MG63 (cell line): ENCODE results near the gene RNF41. TPM values are rescaled to one million over a fixed set of nuclear protein-coding genes. Genes with fewer than 3 reads are reported as not detected.

Experiments used
- DNase-seq: peaks from one replicate; pipeline ENCODE4 v3.0.0-alpha.2; 2020
- H3K27me3 ChIP-seq: fragments of 250-450 bp; sonication (Bioruptor Pico); 2 replicates; pipeline ENCODE4 v1.5.1; 2020; ENCODE audit warnings: mild to moderate bottlenecking, moderate library complexity
- H3K36me3 ChIP-seq: fragments of 250-450 bp; sonication (Bioruptor Pico); 2 replicates; pipeline ENCODE4 v1.5.1; 2020; ENCODE audit warnings: mild to moderate bottlenecking, moderate library complexity
- H3K4me3 ChIP-seq: fragments of 250-450 bp; sonication (Bioruptor Pico); 2 replicates; pipeline ENCODE4 v1.5.1; 2020; ENCODE audit warnings: mild to moderate bottlenecking, moderate library complexity
- H3K9me3 ChIP-seq: fragments of 250-450 bp; sonication (Bioruptor Pico); 2 replicates; pipeline ENCODE4 v1.5.1; 2020; ENCODE audit warnings: mild to moderate bottlenecking, moderate library complexity
- total RNA-seq: library from RNA; depleted of rRNA; stranded (reverse); fragments of >200 nt; shearing (Covaris generic); gene quantifications from 2 replicates; pipeline ENCODE4 v1.2.3, GENCODE V29; 2014; ENCODE audit warnings: low replicate concordance

The RNF41 gene
- total RNA-seq, 1 experiment from 2014 or later = 107 TPM

DNA sequence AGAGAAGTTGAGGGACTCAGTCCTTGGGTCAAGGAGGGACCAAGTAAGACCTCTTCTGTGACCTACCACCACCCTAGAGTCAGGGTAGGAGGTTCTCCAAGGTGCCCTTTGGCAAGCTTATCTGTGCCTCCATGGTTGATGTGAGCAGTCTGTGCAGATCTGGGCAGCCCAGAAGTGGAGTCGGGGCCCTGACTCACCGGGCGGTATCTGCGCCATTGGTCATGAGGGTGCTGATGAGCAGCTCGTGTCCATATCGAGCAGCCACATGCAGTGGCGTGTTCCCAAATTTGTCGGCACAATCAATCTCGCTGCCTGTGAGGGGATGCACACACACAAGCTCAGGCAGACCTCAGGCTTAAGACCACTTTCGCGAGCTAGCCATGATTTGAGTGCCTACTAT lies 31.4 kb upstream of the RNF41 start:
- H3K36me3 ChIP-seq = peaks cover 87% of the 10 kb centered on the region
- DNase-seq = no peak
- H3K9me3 ChIP-seq = no peaks in the 10 kb centered on the region
- no peak overlapping the region for H3K4me3 ChIP-seq
- no peaks in the 10 kb centered on the region for H3K27me3 ChIP-seq

DNA sequence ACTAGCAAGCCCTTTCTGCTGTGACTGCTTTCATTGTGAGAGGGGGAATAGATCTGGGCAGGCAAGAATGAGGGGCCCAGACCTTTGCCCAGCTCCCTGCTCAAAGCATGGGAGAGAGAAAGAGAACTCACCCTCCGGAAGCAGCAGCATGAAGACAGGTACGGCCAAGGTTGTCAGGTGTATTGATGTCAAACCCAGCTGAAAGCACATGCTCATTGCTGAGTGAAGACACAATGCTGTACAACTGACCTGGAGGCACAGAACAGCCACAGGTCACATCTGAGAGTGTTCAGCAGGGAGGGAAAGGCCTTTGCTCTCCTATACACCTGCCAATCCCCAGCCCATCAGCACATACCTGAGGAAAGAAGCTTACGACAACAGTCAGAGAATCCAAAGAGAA lies 30.9 kb upstream of the RNF41 start:
- no peak overlapping the region for H3K4me3 ChIP-seq
- H3K36me3 ChIP-seq = peaks cover 92% of the 10 kb centered on the region
- DNase-seq = no peak
- H3K27me3 ChIP-seq = no peaks in the 10 kb centered on the region
- H3K9me3 ChIP-seq = no peaks in the 10 kb centered on the region

DNA sequence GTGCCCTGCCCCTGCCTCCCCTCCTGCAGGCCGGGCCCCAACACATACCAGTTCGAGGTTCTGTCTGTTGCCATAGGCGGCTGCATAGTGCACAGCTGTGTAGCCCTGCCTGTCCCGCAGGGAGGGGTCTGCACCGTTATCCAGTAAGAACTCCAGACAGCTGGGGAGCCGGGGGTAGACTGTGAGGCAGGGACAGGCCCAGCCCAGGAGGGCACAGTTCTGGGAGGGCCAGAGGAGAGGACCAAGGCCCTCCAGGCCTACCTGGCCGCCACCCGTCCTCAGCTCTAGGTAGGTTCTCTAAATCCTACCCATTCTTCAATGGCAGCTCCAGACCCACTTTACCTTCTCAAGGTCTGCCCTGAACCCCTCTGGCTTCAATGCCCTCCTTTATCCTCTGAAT lies 27.0 kb upstream of the RNF41 start:
- H3K4me3 ChIP-seq = no peak overlapping the region
- H3K27me3 ChIP-seq = no peaks in the 10 kb centered on the region
- peaks cover 83% of the 10 kb centered on the region for H3K36me3 ChIP-seq
- no peak for DNase-seq
- H3K9me3 ChIP-seq = no peaks in the 10 kb centered on the region

DNA sequence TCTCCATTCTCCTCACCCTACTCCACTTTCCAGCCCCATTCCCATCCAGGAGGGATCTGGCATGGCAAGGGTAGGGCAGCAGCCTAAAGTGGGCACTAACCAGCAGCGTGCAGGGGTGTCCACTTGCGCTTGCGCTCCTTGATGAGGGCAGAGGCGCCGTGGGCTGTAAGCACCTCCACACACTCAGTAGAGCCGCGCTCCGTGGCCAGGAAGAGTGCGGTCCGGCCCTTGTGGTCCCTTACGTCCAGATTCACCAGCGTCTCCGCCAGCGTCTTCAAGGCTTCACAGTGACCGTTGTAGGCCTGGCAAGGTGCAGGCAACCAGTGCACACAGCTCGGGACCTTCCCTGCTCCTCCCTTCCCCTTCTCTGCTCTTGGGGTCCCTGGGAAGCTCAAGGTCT lies 26.2 kb upstream of the RNF41 start:
- Histone ChIP-seq H3K4me3 (no peak overlapping the region), H3K27me3 (no peaks in the 10 kb centered on the region), H3K9me3 (no peaks in the 10 kb centered on the region), H3K36me3 (peaks cover 83% of the 10 kb centered on the region)
- no peak for DNase-seq

DNA sequence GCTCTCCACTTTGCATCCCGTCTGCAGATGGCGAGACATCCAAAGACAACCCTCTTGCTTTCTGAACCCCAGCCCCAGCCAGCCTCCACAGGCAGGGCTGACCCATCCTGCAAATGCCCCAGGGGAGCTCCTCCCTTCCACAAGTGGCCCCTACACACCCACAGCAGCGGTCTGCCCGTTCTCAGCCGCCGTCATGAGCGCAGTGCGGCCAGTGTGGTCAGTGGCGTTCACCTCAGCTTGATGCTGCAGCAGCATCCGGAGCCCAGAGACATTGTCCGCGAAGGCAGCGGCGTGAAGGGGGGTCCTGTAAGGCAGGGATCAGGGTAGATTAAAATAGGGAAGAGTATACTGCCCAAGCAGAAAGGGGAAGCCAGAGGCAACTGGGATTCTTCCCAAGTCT lies 22.8 kb upstream of the RNF41 start:
- H3K9me3 ChIP-seq = no peaks in the 10 kb centered on the region
- H3K36me3 ChIP-seq = peaks cover 85% of the 10 kb centered on the region
- H3K4me3 ChIP-seq = no peak overlapping the region
- DNase-seq = no peak
- H3K27me3 ChIP-seq = no peaks in the 10 kb centered on the region

DNA sequence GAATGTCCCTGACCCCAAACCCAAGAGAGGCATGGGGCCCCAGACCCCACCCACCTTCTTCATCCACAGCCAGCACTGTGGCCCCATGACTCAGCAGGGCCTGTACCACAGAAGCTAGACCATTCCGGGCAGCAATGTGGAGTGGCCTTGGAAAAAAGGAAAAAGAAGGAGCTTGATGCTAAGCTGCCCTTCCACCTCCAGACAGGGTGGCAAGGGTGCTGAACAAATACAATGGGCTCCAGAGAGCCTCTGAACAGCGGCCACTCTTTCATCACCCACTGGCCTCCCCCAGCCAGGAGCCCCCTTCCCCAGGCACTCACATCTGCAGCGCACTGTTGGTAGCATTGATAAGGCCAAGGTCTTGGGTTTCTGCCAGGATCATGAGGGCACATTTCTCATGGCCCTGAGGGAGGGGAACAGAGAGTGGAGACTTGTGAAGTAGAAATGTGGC lies 22.0 kb upstream of the RNF41 start:
- Histone ChIP-seq H3K27me3 (no peaks in the 10 kb centered on the region), H3K9me3 (no peaks in the 10 kb centered on the region), H3K36me3 (peaks cover 79% of the 10 kb centered on the region), H3K4me3 (no peak overlapping the region)
- DNase-seq = no peak

DNA sequence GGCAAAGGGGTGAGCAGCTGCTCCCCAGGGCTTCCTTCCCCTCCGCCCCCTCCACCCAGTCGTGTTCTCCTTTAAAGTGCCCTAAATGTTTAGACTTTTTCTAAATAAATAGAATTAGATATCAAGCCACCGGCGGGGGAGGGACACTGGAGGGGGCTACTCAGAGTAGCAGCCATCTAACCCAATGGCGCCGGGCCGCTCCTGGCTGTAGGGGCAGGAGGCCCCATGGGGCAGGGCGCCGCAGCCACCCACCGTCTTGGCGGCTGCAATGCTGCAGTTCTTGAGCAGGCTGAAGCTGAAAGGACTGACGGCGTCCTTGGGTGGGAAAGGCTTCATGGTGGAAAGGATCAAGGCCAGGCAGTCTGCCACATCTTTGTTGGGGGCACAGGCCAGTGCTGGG lies 21.3 kb upstream of the RNF41 start:
- H3K36me3 ChIP-seq = peaks cover 71% of the 10 kb centered on the region
- no peak overlapping the region for H3K4me3 ChIP-seq
- no peak for DNase-seq
- no peaks in the 10 kb centered on the region for H3K9me3 ChIP-seq
- H3K27me3 ChIP-seq = no peaks in the 10 kb centered on the region

DNA sequence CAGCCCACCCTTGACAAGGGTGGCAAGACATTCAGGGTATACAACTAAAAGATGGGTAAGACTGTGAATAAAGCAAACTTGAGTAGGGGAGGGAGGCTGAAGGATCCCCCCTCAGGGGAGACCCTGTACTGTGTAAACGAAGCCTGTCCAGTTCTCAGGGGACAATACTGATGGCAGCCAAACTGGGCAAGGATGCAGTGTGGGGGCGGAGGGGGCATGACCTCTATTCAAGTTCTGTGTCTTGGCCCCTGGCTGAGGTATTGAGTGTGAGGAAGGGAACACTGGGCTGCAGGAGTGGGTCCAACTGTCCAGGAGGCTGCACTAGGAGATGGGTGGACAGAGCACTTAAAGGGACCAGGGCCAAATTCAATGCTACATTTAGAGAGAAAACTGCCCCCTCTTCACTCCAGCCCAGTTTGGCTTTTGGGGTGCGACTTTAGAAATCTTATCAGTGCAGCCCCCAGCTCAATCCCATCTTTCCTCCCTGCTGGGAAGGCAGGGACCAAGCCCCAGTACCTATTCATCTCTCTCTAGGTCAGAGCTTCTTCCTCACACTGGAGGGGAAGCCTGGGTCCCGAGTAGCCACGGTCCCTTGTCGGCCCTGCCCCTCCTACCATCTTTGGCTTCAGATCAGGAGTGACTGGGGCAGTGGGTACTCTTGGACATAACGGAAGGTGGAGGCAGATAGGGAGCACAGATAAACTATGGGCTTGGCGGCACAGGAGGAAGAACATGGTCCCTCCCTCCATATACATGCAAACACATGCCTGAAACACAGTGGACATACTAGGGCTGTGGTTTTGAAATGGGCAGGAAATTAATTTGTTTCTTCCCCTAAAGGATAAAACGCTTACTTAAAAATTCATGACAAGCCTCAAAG lies 19.9 kb upstream of the RNF41 start:
- no peak for DNase-seq
- Histone ChIP-seq H3K36me3 (peaks cover 65% of the 10 kb centered on the region), H3K4me3 (no peak overlapping the region), H3K9me3 (no peaks in the 10 kb centered on the region), H3K27me3 (no peaks in the 10 kb centered on the region)

DNA sequence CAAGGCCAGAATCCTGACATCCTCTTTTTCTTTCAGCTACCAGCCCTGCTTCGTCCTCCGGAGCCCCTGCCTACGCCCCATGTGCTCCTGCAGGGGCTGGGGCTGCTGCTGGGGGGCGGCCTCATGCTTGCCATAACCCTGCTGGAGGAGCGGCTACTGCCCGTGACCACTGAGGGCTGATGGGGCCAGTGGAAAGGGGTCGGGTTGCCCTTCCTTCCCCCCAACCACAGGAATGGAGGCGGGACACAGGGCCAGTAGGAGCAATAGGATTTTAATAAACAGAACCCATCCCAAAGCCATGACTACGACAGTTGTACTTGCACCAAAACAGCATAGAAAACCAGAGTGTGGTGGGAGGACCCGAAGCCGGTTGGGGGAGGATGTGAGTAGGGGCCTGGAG lies 15.8 kb upstream of the RNF41 start:
- no peak overlapping the region for H3K4me3 ChIP-seq
- H3K36me3 ChIP-seq = peaks cover 27% of the 10 kb centered on the region
- H3K9me3 ChIP-seq = no peaks in the 10 kb centered on the region
- no peak for DNase-seq
- no peaks in the 10 kb centered on the region for H3K27me3 ChIP-seq

DNA sequence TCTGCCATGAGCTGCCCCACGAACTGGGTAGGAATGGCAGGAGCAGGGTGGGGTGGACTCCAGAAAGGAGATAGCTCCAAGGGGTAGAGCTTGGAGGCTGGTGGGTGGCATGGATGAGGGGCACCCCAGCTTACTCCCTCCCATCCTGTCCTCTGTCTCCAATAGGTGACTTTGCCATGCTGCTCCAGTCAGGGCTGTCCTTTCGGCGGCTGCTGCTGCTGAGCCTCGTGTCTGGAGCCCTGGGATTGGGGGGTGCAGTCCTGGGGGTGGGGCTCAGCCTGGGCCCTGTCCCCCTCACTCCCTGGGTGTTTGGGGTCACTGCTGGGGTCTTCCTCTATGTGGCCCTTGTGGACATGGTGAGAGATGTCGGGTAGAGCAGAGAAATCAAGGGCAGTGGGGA lies 15.3 kb upstream of the RNF41 start:
- H3K4me3 ChIP-seq = no peak overlapping the region
- H3K27me3 ChIP-seq = no peaks in the 10 kb centered on the region
- no peaks in the 10 kb centered on the region for H3K9me3 ChIP-seq
- DNase-seq = no peak
- H3K36me3 ChIP-seq = peaks cover 23% of the 10 kb centered on the region

DNA sequence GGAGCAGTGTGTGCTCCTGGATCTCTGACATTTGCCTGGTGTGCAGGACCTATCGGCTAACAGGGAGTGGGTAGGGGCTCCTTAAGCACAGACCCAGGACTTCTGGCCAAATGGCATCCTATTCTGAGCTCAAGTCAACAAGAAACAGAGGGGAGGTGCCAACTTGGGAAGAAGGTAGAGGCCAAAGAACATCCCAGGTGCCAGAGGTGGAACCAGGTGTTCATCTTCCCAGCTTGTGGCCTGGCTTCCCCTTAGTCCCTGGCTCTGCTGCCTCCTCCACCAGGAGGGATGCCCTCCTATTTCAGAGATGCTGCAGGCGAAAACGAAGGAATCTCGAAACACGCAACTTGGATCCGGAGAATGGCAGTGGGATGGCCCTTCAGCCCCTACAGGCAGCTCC lies 14.4 kb upstream of the RNF41 start:
- no peak for DNase-seq
- no peaks in the 10 kb centered on the region for H3K27me3 ChIP-seq
- no peaks in the 10 kb centered on the region for H3K9me3 ChIP-seq
- H3K4me3 ChIP-seq = no peak overlapping the region
- peaks cover 14% of the 10 kb centered on the region for H3K36me3 ChIP-seq

DNA sequence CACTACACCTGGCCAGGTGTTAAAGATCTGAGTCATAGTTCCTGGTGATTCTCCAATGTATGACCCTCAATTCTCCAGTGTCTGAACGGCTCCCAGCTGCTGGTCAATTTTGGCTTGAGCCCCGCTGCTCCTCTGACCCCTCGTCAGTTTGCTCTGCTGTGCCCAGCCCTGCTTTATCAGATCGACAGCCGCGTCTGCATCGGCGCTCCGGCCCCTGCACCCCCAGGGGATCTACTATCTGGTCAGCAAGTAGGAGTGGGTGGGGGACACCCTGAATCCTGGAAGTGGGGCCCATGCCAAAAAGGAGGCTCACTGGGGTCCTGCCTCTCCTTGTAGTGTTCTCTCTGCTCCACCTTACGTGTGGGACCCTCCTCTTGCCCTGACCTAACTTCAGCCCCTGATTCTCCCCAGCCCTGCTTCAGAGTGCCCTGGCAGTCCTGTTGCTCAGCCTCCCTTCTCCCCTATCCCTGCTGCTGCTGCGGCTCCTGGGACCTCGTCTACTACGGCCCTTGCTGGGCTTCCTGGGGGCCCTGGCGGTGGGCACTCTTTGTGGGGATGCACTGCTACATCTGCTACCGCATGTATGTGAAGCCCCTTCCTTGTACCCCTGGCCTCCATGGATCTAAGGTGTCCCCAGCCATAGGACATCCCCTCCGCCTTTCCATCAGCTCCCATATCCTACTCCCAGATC lies 13.2 kb upstream of the RNF41 start:
- Histone ChIP-seq H3K27me3 (no peaks in the 10 kb centered on the region), H3K36me3 (peaks cover 4% of the 10 kb centered on the region; the same call in 1 of the 2 replicates), H3K4me3 (no peak overlapping the region), H3K9me3 (no peaks in the 10 kb centered on the region)
- no peak for DNase-seq

DNA sequence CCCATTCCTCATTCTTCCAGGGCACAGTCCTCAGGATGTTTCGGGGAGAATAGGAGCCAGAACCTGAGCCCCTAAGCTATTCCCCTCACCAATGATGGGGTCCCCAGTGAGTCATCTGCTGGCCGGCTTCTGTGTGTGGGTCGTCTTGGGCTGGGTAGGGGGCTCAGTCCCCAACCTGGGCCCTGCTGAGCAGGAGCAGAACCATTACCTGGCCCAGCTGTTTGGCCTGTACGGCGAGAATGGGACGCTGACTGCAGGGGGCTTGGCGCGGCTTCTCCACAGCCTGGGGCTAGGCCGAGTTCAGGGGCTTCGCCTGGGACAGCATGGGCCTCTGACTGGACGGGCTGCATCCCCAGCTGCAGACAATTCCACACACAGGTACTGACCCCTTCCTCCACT lies 9.5 kb upstream of the RNF41 start:
- Histone ChIP-seq H3K27me3 (no peaks in the 10 kb centered on the region), H3K36me3 (peaks cover under 1% of the 10 kb centered on the region; the same call in 1 of the 2 replicates), H3K9me3 (no peaks in the 10 kb centered on the region), H3K4me3 (no peak overlapping the region)
- no peak for DNase-seq

DNA sequence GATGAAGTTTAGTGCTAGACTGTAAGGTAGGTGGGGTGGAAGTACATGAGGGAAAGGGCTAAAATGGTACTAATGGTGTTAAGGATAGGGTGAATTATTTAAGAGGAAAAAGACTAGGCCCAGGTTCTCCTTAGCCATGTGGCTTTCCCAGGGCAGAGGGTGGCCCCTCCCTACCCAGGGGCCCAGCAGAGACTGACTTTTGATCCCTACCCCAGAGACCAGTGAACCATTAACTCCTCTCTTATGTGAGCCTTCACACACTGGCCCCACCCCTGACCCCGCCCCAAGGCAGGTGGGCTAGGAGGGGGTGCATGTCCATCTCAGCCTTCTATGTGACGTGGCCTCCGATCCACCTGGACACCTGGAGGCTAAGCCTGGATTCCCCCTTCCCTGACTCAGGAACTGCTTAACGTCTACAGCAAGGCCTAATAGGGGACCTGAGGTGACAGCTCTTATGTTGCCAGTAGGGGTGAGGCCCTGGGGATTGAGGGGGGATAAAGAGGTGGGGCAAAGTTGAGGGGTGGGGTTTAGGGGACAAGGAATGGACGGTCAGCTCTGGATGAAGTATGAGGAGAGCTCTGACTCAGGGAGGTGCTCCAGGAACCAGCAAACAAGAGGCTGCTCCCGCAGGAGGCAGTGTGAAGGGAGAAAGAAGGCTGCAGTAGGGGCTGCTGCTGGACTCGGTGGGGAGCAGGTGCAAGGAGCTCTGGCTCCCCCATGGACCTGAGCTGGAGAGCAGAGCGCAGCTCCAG lies 8.9 kb upstream of the RNF41 start:
- no peak overlapping the region for H3K4me3 ChIP-seq
- H3K36me3 ChIP-seq = peaks cover 4% of the 10 kb centered on the region; the same call in 1 of the 2 replicates
- H3K27me3 ChIP-seq = no peaks in the 10 kb centered on the region

DNA sequence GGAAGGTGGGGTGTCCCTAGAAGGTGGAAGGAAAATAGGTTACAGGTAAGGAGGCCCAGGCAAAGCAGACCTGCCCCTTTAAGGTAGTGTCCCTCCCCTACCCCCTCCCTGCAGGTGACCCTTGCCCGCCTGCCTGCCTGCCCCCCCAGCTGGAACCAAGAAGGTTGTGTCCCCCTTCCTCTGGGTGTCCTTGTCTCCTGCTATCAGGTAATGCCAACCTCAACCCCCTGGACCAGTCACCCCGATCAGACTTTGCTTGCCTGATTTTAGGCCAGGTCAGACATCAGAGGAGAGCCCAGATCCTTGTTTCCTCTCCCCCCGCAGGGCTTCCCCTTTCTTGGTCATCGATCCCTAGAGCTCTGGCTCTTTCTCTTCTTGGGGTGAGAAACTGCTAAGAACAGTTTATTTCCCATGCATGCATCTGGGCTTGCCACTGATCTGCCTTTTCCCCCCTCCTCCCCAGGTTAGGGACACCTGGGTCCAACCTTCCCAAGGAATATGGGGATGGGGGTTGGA lies 8.3 kb upstream of the RNF41 start, which contains the start of gene SLC39A5:
Gene SLC39A5 (plus strand): TSS at position 136 of the 516 bp plus-strand sequence. CDS start 1,224 bp downstream, outside the sequence.
- H3K4me3 ChIP-seq = no peak within 1 kb of the TSS
- H3K27me3 ChIP-seq = no peaks in the 10 kb centered on the region
- no peak for DNase-seq
- no peaks in the 10 kb centered on the region for H3K9me3 ChIP-seq
- peaks cover 4% of the 10 kb centered on the region; the same call in 1 of the 2 replicates for H3K36me3 ChIP-seq

More for the DNA sequence above, 8.9 kb upstream of the RNF41 start:
- no peak for DNase-seq
- no peaks in the 10 kb centered on the region for H3K9me3 ChIP-seq

DNA sequence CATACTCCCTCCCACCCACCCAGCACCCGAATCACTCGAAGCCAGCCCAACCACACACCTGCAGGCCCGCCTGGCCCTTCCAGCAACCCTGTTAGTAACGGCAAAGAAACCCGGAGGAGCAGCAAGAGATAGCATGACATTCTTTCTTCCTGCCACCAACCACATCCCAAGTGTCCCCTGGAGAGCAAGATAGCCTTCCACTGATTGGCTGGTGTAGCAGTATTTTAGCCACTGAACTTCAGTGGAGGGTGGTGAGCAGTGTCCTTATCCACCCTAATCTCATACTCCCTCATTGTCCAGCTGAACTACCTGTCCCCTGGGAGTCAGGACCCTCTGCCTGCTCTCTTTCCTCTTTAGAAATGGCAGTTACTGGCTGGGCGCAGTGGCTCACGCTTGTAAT lies 7.4 kb upstream of the RNF41 start:
- no peak for DNase-seq
- H3K27me3 ChIP-seq = no peaks in the 10 kb centered on the region
- H3K4me3 ChIP-seq = no peak overlapping the region
- no peaks in the 10 kb centered on the region for H3K9me3 ChIP-seq
- H3K36me3 ChIP-seq = peaks cover 4% of the 10 kb centered on the region; the same call in 1 of the 2 replicates

DNA sequence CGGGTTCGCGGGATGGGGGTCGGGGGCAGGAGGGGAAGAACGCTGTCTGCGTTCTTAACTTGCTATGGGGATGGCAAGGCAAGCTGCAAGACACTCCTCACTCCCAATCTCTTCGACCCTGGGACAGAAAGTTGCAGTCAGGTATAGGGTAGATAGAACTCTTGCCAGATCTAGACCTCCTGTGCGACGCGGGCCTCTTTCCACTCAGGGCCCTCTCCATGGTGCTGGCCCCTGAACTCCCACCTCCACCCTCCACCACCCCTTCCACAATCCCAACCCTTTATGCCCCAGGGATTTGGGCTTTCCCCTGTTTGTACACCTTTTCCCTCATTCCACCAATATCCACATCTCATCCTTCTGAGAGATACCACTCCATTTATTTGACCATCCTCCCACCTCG lies 3.2 kb upstream of the RNF41 start:
- DNase-seq = no peak
- H3K4me3 ChIP-seq = peak overlapping the region; percentile 76
- peaks cover 6% of the 10 kb centered on the region for H3K36me3 ChIP-seq
- no peaks in the 10 kb centered on the region for H3K27me3 ChIP-seq
- no peaks in the 10 kb centered on the region for H3K9me3 ChIP-seq
